ENCODE measurements around the gene SP8.
A peak's percentile ranks its signal among the peaks of the same experiment; 100 is the strongest.
"Not testable (repeated sequence)": the region's sequence is repeated elsewhere in the genome, so short reads cannot be mapped to it uniquely, and the experiment has no call there.

The SP8 gene

DNA sequence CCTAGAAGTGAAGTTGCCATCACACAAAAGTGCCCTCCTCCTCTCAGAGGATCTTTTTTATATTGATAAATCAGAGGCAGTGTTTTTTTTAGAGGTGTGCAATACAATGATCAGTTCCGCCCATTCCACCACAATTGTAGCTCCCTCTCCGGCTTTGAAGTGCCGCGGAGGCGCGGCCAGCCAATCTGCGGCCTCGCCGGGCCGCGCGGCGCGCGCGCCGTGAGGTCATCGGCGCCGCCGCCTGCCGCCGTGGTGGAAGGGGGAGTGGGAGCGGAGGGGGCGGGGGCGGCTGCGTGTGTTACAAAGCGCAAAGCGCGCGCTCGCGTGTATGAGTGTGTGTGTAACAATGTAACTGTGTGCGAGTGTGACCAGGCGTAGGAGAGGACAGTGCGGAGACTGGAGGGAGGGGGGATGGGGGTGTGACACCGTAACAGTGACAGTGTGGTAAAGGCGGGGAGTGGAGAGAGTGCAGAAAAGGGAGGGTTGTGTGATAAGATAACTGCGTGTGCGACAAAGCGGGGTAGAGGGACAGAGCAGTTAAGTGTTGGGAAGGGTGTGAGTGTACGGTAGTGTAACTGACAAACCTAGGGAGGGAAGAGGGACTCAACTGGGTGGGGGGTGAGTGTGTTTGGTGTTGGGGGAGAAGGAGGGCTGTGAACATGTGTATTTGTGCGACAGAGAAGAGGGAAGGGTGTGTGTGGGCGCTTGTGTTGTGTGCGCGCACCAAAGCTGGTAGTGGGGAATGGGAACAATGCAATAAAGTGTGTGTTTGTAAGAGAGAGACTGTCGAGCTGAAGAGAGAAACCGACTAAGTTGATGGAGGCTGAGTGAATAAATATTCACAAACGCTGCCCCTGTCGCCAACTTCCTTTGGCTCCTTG lies at the start of gene SP8:
SP8 (minus strand) TSS at position 108 of the 881 bp plus-strand sequence; CDS start at position 20, 88 bp downstream.
- no peak for DNase-seq

DNA sequence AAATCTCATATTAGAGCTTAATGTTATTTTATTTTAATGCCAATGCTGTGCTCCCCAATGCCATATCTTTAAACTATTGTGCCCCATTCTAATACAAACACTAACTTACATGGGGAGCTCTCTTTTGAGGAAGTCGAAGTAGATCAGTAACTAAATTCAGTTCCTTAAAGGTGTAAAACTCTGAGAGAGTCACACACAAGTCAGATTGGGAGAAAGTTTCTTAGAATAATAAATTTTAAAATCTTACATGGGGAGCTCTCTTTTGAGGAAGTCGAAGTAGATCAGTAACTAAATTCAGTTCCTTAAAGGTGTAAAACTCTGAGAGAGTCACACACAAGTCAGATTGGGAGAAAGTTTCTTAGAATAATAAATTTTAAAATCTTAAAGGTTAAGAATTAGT lies 49.7 kb upstream of the SP8 start:
- not testable (repeated sequence) for DNase-seq

- no peak for DNase-seq
These were observed 48.5 kb upstream of the SP8 start for GRCh38 chr7:20835111-20835750.

GRCh38 chr7:20834656-20835055 lies 48.0 kb upstream of the SP8 start:
- DNase-seq = no peak

DNA sequence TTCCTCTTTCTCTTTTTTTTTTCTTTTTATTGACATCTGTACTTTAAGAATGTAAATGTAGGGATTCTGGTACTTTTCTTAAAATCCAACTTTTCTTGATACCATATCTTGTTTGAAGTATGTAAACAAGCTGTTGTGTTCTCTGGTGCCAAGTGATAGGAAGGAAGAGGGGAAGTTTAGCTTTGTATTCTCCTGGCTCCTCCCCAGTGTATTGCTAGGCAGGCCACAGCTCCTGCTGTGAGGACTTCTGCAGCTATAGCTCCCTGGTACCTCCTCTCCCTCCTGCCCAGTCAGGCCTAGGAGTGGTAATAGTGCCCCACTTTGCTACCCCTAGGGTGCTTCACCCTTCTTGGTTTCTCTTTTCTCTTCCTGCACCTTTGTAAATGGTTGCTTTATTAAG lies 45.3 kb upstream of the SP8 start:
- no peak for DNase-seq

DNA sequence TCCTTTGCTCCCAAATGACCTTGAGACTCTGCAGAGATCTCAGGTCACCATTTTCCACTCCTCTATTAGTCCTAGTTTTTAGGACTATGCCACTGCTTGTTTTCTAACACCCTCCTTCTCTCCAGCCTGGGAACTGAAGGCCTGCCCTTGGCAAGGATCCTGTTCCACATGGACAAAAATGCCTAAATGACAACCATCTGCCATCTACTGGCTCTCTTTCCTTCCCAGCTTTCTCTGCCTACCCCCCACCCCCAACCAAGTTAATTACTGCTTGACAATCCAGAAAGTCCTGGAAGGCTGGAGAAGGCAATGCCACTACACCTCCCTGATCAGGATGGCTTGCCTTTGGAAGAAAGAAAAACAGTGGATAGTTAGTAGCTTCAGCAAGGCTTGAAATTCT lies 44.8 kb upstream of the SP8 start:
- no peak for DNase-seq

- no peak for DNase-seq
These were observed 42.3 kb upstream of the SP8 start for GRCh38 chr7:20828947-20829346.

DNA sequence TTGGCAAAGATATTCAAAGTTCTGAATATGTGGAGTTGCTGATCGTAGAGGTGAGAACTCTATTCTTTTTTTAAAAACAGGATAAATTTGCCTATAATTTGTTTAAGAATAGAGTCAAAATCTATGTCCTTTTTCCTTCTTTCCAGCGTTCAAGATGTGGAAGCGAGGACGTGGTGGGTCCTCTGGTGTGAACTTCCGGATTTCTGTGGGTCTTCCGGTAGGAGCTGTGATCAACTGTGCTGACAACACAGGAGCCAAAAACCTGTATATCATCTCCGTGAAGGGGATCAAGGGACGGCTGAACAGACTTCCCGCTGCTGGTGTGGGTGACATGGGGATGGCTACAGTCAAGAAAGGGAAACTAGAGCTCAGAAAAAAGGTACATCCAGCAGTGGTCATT lies 40.5 kb upstream of the SP8 start:
- no peak for DNase-seq

DNA sequence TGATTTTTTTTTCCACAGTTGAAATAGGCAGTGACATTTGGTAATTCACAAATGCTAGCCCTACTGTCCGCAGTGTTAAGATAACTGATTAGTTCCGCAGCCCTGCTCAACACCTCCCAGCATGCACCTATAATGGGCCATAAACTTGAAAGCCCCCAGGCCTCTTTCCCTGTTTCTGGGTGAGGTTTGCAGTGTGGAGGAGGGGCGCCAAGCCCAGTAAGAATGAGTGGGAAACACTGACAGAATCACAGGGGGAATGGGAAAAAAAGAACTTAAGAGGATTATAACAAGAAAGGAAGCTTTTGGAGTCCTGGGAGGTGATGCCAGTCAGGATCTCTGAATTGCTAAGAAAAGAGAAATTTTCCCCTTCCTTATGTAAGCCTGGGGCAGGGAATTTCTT lies 39.6 kb upstream of the SP8 start:
- DNase-seq = no peak

GRCh38 chr7:20825555-20825954 lies 38.9 kb upstream of the SP8 start:
- no peak for DNase-seq

DNA sequence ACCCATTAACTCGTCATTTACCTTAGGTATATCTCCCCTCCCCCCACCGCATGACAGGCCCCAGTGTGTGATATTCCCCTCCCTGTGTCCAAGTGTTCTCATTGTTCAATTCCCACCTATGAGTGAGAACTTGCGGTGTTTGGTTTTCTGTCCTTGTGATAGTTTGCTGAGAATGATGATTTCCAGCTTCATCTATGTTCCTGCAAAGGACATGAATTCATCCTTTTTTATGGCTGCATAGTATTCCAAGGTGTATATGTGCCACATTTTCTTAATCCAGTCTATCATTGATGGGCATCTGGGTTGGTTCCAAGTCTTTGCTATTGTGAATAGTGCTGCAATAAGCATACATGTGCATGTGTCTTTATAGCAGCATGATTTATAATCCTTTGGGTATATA lies 34.7 kb upstream of the SP8 start:
- DNase-seq = not testable (repeated sequence)

DNA sequence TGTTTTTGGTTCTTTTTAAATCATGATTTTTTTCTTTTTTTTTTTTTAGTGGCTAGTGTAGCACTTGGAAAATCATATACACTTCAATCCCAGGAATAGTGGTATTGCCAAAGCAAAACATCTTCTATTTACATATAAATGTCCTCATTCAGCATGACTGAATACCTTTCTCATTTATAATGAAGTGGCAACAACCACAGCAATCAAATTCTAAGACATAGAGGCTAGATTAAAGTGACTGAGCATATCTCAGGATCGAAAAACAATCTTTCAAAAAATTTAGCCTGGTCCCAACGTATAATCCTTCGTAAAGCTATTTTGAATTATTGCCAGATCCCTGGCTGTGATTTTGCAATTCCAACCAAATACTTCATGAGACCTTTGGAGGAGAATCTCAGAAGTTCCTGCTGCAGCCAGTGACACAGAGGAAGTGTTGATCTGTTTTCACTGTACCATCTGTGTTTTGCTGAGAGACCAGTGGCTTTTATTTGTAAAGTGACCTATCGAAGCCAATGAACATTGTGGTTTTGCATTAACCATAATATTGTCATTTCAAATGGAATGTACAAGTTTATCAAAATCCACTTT lies 29.8 kb upstream of the SP8 start:
- DNase-seq = no peak

DNA sequence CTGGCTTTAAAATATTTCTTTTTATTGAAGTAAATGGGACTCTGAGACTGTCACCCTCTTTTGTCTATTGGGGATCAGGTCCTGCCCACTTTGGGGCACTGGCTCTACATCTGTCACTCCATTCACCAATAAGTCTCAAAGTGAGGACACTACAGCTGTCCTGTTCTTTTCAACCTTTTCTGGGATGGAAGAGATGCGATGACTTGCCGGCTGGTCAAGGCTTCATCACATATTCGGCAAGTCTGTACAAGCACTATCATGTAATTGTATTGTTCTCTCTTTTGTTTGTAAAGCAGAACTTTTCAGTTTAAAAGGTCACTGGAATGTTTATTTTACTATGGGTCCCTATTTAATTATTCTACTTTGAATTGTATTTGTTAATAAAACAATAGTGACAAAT lies 17.7 kb upstream of the SP8 start:
- DNase-seq = no peak

DNA sequence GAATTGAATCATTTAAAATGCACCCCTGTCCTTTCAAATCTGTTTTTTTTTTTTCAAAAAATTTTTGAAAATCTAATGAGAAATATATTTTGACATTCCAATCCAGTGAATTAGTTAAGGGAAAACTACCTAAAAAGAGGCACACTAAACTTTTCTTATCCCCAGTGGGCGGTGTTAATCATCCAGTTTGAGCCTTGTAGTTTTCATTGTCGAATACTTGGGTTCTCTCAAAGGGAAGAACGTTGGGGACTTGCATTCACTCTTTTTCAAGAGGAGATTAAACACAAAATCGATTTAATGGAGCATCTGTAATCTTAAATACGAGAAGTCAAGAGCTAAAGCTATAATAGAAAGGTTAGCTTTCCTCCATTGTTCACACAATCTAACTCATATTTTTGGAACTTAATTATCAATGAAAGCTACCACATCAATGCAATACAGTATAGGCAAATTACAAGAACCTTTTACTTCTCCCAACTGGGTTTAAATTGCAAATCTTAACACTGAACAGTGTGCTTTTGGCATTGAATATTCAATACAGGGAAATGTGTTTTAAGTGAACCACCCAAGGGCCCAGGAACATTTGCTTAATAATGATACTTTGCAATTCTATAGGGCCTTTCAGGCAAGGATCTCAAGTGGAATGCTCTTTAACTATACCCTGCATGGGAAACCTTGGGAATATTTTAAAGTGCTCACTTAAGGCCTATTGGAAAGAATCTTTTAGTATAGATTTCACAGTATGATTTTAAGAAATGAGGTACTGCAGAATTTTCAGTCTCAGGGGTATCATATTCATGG lies 13.1 kb upstream of the SP8 start:
- DNase-seq = no peak

- DNase-seq = no peak
These were observed 12.0 kb upstream of the SP8 start for GRCh38 chr7:20798694-20799121.

GRCh38 chr7:20798081-20798693 lies 11.5 kb upstream of the SP8 start:
- peak in 1 of 2 donors; percentile 41 for DNase-seq

DNA sequence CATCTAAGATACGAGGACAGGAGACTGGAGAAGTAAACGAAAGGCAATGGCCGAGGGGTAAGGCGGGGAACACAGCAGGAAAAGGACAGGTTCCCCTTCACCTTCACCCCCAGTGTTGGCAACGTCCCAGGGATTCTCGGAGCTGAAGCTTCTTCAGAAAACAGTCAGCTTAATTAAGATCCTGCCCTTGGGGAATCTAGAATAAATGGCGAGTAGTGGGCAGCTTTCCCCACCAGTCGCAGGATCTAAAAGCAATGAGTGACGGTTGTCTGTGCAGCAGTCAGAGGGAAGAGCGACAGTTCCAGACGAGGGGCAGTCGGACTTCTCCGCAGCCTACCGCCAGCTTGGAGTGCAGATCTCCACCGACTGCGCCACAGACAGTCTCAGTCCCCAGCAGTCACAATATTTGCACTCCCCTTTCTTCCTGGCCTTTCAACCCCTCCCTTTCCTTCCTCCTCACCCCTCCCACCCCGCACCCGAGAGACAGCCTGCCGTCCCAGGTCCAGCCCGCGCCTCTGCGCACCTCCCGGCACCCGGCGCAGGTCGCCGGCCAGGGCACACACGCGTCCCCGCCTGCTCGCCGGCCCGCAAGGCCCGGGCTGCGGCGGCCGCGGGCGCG lies 10.9 kb upstream of the SP8 start:
- DNase-seq = peak in 1 of 2 donors; percentile 8

DNA sequence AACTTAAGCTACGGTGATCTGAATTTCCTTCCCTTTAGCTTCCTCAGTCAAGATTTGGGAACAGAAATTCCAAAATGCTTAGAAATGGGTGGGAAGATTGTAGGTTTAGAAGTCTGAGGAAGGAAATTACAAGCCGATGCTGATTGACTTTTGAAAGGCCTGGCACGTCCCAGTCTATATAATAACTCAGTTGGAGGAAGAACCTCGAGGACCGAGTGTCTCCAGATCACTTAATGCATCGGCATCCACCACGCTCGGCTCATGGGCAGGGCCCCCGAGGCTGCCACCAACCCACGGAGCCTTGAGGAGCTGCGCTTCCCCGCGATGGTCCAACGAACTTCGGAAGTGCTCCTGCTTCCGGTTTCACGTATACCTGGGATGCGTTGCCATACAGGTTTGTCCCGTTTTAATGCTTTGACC lies 10.4 kb upstream of the SP8 start:
- no peak for DNase-seq

GRCh38 chr7:20796500-20796899 lies 9.8 kb upstream of the SP8 start:
- DNase-seq = peak; percentile 21 to 46

DNA sequence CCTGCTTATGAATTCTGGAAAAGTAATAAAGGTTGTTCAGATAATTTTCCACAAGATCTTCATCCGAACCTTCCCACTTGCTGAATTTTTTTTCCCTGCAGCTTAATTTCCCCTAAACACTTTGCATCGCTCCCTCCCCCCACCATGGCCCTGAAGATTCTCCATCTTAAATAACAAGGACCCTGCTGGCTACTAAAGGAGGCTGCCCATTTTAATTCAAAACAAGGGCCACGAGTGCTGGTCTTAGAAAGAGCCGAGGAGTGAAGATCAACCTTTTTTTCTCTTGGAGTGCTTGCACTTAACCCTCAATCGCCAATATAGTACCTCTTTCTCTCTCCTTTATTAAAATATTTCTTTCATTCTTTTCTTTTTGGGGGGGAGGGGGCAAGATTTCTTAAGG lies 9.2 kb upstream of the SP8 start:
- no peak for DNase-seq

- no peak for DNase-seq
These were observed 8.7 kb upstream of the SP8 start for GRCh38 chr7:20795361-20795760.

DNA sequence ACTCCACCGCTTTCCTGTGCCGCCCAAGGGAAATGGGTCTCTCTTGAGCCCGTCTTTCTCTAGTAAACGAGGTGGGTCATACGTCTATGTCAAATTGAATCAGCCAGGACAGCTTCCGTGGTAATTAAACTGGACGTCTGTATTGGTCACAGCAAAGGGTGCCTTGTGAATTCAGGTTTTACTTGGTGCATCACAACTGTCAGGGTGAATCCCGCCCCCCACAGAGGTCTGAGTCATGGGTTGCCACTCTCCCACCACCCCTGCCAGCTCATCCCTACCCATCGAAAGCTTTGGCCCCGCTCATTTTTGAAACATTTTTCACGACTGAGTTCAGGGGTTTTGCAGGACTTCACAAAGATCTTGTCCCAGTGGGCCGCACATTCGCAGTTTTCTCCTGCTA lies 8.0 kb upstream of the SP8 start:
- no peak for DNase-seq
